Trophoblast cell (in vitro differentiated cells and primary cell): Measurements from ENCODE around the gene SEMA4G. TPM values are rescaled to one million over a fixed set of nuclear protein-coding genes. Genes with fewer than 3 reads are reported as not detected.

Experiments used
- DNase-seq, 2 donors: peaks; one replicate each; pipeline ENCODE4 v3.0.0-alpha.2; 2016
- H2AFZ ChIP-seq: 2 replicates; pipeline ENCODE4 v1.6.1; 2013; ENCODE audit warnings: low read length, moderate library complexity, mild to moderate bottlenecking; ENCODE audit not compliant: insufficient read depth, poor library complexity
- H2AK5ac ChIP-seq: 2 replicates; pipeline ENCODE4 v1.6.1; 2013; ENCODE audit warnings: mild to moderate bottlenecking, low read length
- H2BK120ac ChIP-seq: 2 replicates; pipeline ENCODE4 v1.6.1; 2013; ENCODE audit warnings: low read length, mild to moderate bottlenecking, moderate library complexity; ENCODE audit not compliant: insufficient read depth, poor library complexity
- H2BK12ac ChIP-seq: 2 replicates; pipeline ENCODE4 v1.6.1; 2013; ENCODE audit warnings: mild to moderate bottlenecking, low read length, moderate library complexity
- H2BK5ac ChIP-seq: 2 replicates; pipeline ENCODE4 v1.6.1; 2013; ENCODE audit warnings: low read length, low read depth, moderate library complexity, mild to moderate bottlenecking; ENCODE audit not compliant: poor library complexity
- H3K14ac ChIP-seq: 2 replicates; pipeline ENCODE4 v1.6.1; 2013; ENCODE audit warnings: mild to moderate bottlenecking, low read length
- H3K18ac ChIP-seq: 2 replicates; pipeline ENCODE4 v1.6.1; 2013; ENCODE audit warnings: mild to moderate bottlenecking, low read length
- H3K23ac ChIP-seq: 2 replicates; pipeline ENCODE4 v1.6.1; 2013; ENCODE audit warnings: low read length
- H3K27ac ChIP-seq: 2 replicates; pipeline ENCODE4 v1.5.1; 2013; ENCODE audit warnings: low read depth, mild to moderate bottlenecking, inconsistent platforms, low read length, moderate library complexity
- H3K27me3 ChIP-seq: 2 replicates; pipeline ENCODE4 v1.6.1; 2013; ENCODE audit warnings: inconsistent platforms, mild to moderate bottlenecking, low read length, moderate library complexity; ENCODE audit not compliant: insufficient read depth
- H3K36me3 ChIP-seq, 2 experiments: 1 replicate in 1 of 2; 2 replicates in 1 of 2; pipeline ENCODE4 v1.6.1; 2013; ENCODE audit warnings: low read length in 2 of 2, mild to moderate bottlenecking in 2 of 2, moderate library complexity in 1 of 2; ENCODE audit not compliant: insufficient read depth in 2 of 2, control insufficient read depth in 1 of 2
- H3K4ac ChIP-seq: 2 replicates; pipeline ENCODE4 v1.6.1; 2013; ENCODE audit warnings: low read depth, mild to moderate bottlenecking, low read length, moderate library complexity
- H3K4me1 ChIP-seq, 2 experiments: 1 replicate in 1 of 2; 2 replicates in 1 of 2; pipeline ENCODE4 v1.6.1; 2013; ENCODE audit warnings: low read length in 2 of 2, mild to moderate bottlenecking in 2 of 2, moderate library complexity in 1 of 2; ENCODE audit not compliant: insufficient read depth in 2 of 2, control insufficient read depth in 1 of 2
- H3K4me2 ChIP-seq: 2 replicates; pipeline ENCODE4 v1.6.1; 2013; ENCODE audit warnings: inconsistent platforms, mild to moderate bottlenecking, low read length, moderate library complexity
- H3K4me3 ChIP-seq: 2 replicates; pipeline ENCODE4 v1.5.1; 2013; ENCODE audit warnings: mild to moderate bottlenecking, low read depth, low read length, inconsistent platforms
- H3K79me1 ChIP-seq: one replicate; pipeline ENCODE4 v1.6.1; 2013; ENCODE audit warnings: low read length
- H3K79me2 ChIP-seq: 2 replicates; pipeline ENCODE4 v1.6.1; 2013; ENCODE audit warnings: low read length, mild to moderate bottlenecking; ENCODE audit not compliant: control insufficient read depth, insufficient read depth, poor library complexity
- H3K9ac ChIP-seq: 2 replicates; pipeline ENCODE4 v1.6.1; 2013; ENCODE audit warnings: mild to moderate bottlenecking, low read length
- H3K9me3 ChIP-seq: 2 replicates; pipeline ENCODE4 v1.6.1; 2013; ENCODE audit warnings: low read depth, mild to moderate bottlenecking, control low read depth, inconsistent platforms, low read length; ENCODE audit not compliant: insufficient read depth
- H4K12ac ChIP-seq: 2 replicates; pipeline ENCODE4 v1.6.1; 2013; ENCODE audit warnings: low read depth, mild to moderate bottlenecking, low read length, moderate library complexity
- H4K8ac ChIP-seq: 2 replicates; pipeline ENCODE4 v1.6.1; 2013; ENCODE audit warnings: low read depth, mild to moderate bottlenecking, low read length, moderate library complexity
- H4K91ac ChIP-seq: one replicate; pipeline ENCODE4 v1.6.1; 2013; ENCODE audit warnings: low read depth, mild to moderate bottlenecking, low read length, moderate library complexity
- WGBS: extraction: QIAGEN DNeasy Blood & Tissue Kit; methylation state at CpG from one replicate; pipeline ENCODE4 v1.1.7; 2013; ENCODE audit warnings: missing lambda C conversion rate; ENCODE audit not compliant: insufficient read length, insufficient coverage; ENCODE audit errors: extremely low coverage; 5-methylcytosine and 5-hydroxymethylcytosine counted together
- polyA plus RNA-seq: library from polyadenylated mRNA; stranded (reverse); fragments of 200-250 nt; gene quantifications from 2 replicates; pipeline ENCODE4 v1.2.3, GENCODE V29; 2013

The SEMA4G gene
- 4.7 and 5.3 TPM in 2 replicates for polyA plus RNA-seq

- no CpG with 5 or more reads among the region's 70 CpGs for WGBS
- peaks cover 3% of the 10 kb centered on the region for H3K79me2 ChIP-seq
Measured at GRCh38 chr10:100969187-100970075, at the start of gene SEMA4G. Gene SEMA4G (plus strand): TSS chr10:100969504. CDS start chr10:100972913, 3,409 bp downstream.

GRCh38 chr10:100923580-100923979 lies 45.7 kb upstream of the SEMA4G start:
- Histone ChIP-seq H2AK5ac (no peak overlapping the region), H3K4me3 (no peak overlapping the region), H3K36me3 (peaks cover 14 to 15% of the 10 kb centered on the region in 2 experiments), H3K23ac (no peak overlapping the region), H3K9me3 (no peaks in the 10 kb centered on the region), H3K4me2 (no peak overlapping the region), H3K27me3 (no peaks in the 10 kb centered on the region), H2BK120ac (no peak overlapping the region), H3K79me1 (no peaks in the 10 kb centered on the region), H3K79me2 (no peaks in the 10 kb centered on the region), H2BK12ac (no peak overlapping the region), H3K9ac (no peak overlapping the region), H4K12ac (no peak overlapping the region), H4K91ac (no peak overlapping the region), H3K4ac (no peak overlapping the region), H2BK5ac (no peak overlapping the region), H3K4me1 (no peaks in the 10 kb centered on the region), H3K14ac (no peak overlapping the region), H3K27ac (no peak overlapping the region), H3K18ac (no peak overlapping the region), H4K8ac (no peak overlapping the region), H2AFZ (no peak overlapping the region)
- DNase-seq, result peak in 1 of 2 donors; percentile 82

More at GRCh38 chr10:100969187-100970075, at the start of gene SEMA4G:
- H2AK5ac ChIP-seq, result no peak within 1 kb of the TSS
- H3K4me3 ChIP-seq, result peak within 1 kb of the TSS; percentile 66
- H3K18ac ChIP-seq, result peak within 1 kb of the TSS; percentile 22
- no peaks in the 10 kb centered on the region for H3K27me3 ChIP-seq
- no peaks in the 10 kb centered on the region for H3K36me3 ChIP-seq
- peak within 1 kb of the TSS; percentile 11 for H3K14ac ChIP-seq
- no peaks in the 10 kb centered on the region for H3K9me3 ChIP-seq
- peak within 1 kb of the TSS; percentile 48 for H2AFZ ChIP-seq
- H3K27ac ChIP-seq, result no peak within 1 kb of the TSS
- H2BK12ac ChIP-seq, result no peak within 1 kb of the TSS
- no peak within 1 kb of the TSS for H3K9ac ChIP-seq
- no peak within 1 kb of the TSS for H3K23ac ChIP-seq
- H4K8ac ChIP-seq, result peak within 1 kb of the TSS; percentile 59
- H3K4me1 ChIP-seq, result peaks cover 8 to 10% of the 10 kb centered on the region in 2 experiments
- peak in 1 of 2 donors; percentile 39 for DNase-seq
- peak within 1 kb of the TSS; percentile 82 for H3K4me2 ChIP-seq
- no peaks in the 10 kb centered on the region for H3K79me1 ChIP-seq
- no peak within 1 kb of the TSS for H4K91ac ChIP-seq
- peak within 1 kb of the TSS; percentile 9 for H4K12ac ChIP-seq
- H2BK5ac ChIP-seq, result no peak within 1 kb of the TSS
- H3K4ac ChIP-seq, result peak within 1 kb of the TSS; percentile 4
- no peak within 1 kb of the TSS for H2BK120ac ChIP-seq

GRCh38 chr10:100927266-100927665 lies 42.0 kb upstream of the SEMA4G start:
- Histone ChIP-seq H2BK120ac (no peak overlapping the region), H3K4me2 (no peak overlapping the region), H3K27me3 (no peaks in the 10 kb centered on the region), H3K4me1 (no peaks in the 10 kb centered on the region), H4K12ac (no peak overlapping the region), H3K4ac (no peak overlapping the region), H3K14ac (no peak overlapping the region), H3K79me1 (no peaks in the 10 kb centered on the region), H3K9ac (no peak overlapping the region), H2BK5ac (no peak overlapping the region), H4K91ac (no peak overlapping the region), H2AFZ (no peak overlapping the region), H3K36me3 (peaks cover 12 to 23% of the 10 kb centered on the region in 2 experiments), H3K79me2 (no peaks in the 10 kb centered on the region), H3K18ac (no peak overlapping the region), H2BK12ac (no peak overlapping the region), H3K9me3 (no peaks in the 10 kb centered on the region), H2AK5ac (no peak overlapping the region), H3K23ac (no peak overlapping the region), H3K27ac (no peak overlapping the region), H4K8ac (no peak overlapping the region), H3K4me3 (no peak overlapping the region)
- no CpG with 5 or more reads among the region's 5 CpGs for WGBS
- DNase-seq, result no peak

GRCh38 chr10:100928039-100928438 lies 41.3 kb upstream of the SEMA4G start:
- DNase-seq, result no peak
- no peak overlapping the region for H3K18ac ChIP-seq
- H3K4ac ChIP-seq, result no peak overlapping the region
- no peaks in the 10 kb centered on the region for H3K9me3 ChIP-seq
- no peak overlapping the region for H2BK5ac ChIP-seq
- H4K12ac ChIP-seq, result no peak overlapping the region
- no peak overlapping the region for H3K27ac ChIP-seq
- no peak overlapping the region for H3K23ac ChIP-seq
- H3K27me3 ChIP-seq, result no peaks in the 10 kb centered on the region
- no CpG with 5 or more reads among the region's 1 CpG for WGBS
- no peaks in the 10 kb centered on the region for H3K79me2 ChIP-seq
- H3K4me1 ChIP-seq, result no peaks in the 10 kb centered on the region
- H4K8ac ChIP-seq, result no peak overlapping the region
- H3K79me1 ChIP-seq, result no peaks in the 10 kb centered on the region
- no peak overlapping the region for H3K14ac ChIP-seq
- no peak overlapping the region for H2AK5ac ChIP-seq
- H2BK120ac ChIP-seq, result no peak overlapping the region
- H3K9ac ChIP-seq, result no peak overlapping the region
- H4K91ac ChIP-seq, result no peak overlapping the region
- no peak overlapping the region for H3K4me2 ChIP-seq
- H3K36me3 ChIP-seq, result peaks cover 9 to 26% of the 10 kb centered on the region in 2 experiments
- no peak overlapping the region for H2AFZ ChIP-seq
- no peak overlapping the region for H2BK12ac ChIP-seq
- no peak overlapping the region for H3K4me3 ChIP-seq
